NCI-H460 (cell line): ENCODE measurements around the gene HTR5A. TPM values are rescaled to one million over a fixed set of nuclear protein-coding genes. Genes with fewer than 3 reads are reported as not detected.

Experiments
- DNase-seq: peaks from one replicate; pipeline ENCODE4 v3.0.0-alpha.2; 2016; ENCODE audit warnings: low read depth; ENCODE audit errors: extremely low read depth
- total RNA-seq: library from RNA; depleted of rRNA; stranded (reverse); fragments of >200 nt; shearing (Covaris generic); gene quantifications from 2 replicates; pipeline ENCODE4 v1.2.3, GENCODE V29; 2014

The HTR5A gene
- total RNA-seq, 1 experiment from 2014 or later, result not detected

DNA sequence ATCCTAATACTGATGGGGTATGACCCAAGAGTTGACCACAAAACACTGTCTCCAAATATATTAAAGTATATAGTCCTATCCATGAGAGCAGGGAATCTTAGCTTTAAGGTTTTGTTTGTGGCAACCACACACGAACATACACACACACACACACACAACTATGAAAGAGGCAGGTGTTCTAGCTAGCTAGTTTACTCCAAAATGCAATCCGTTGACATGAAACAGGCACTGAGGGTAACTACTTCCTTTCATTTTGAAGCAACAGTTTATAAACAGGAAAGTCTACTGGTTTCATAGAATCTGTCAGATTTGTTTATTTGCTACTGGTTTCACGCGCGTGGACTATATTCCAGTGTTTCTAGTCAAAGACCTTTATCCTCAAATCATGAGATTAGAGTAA, 14.8 kb downstream of the HTR5A start:
- no peak for DNase-seq

GRCh38 chr7:155090684-155091083, 20.6 kb downstream of the HTR5A start:
- no peak for DNase-seq

DNA sequence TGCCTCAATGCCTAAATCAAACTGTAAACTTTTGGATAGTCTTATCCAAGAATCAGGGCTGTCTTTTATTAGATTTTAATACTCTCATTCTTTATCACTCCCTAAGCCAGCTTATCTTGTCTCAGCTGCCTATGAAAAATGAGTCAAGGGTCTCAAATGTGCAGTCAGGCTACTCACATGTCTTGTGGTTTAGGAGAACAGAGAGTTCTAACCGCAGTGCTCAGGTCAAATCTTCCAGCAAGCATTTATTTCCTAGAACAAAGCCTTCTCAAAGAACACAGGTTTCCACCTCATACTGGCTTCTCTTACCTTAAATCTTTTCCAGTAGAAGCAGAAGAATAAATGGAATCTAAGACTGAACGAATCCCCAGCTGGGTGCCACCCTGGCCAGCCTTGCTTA, 23.5 kb downstream of the HTR5A start:
- DNase-seq, result no peak

DNA sequence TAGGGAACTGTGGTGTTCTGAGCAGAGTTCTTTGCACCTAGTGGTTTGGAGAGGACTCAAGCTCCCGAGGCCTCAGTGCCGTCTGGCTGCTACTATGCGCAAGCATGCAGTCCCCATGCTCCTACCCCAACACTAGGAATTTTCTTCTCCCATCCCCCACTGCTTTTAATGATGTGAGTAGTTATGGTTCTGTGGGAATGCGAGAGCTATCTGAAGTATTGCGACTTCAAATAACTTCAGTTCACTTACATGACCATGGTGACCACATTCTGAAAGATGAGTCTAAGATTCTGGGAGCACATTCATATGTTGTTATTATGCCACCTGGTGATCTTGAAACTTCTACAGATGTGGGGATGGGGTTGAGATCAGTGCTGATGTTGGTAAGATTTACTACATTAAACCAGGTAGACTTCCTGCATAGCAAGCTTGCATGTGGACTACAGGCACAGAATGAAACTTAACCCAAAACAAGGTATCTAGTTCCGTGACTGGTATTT, 24.6 kb downstream of the HTR5A start:
- DNase-seq, result no peak

DNA sequence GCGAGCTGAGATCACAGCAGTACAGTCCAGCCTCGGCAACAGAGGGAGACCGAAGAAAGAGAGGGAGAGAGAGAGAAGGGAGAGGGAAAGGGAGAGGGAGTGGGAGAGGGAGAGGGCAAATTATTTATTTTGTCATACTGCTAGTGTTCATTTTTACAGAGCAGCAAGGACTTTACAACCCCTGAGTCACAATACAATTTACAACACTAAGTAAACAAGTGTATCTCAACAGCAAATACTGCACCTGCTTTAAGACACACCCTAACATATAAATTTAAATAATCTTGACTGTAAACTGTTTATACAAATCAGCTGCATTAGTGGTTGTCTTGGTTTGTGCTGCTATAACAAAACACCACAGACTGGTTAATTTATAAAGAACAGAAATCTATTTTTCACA, 27.2 kb downstream of the HTR5A start:
- no peak for DNase-seq

DNA sequence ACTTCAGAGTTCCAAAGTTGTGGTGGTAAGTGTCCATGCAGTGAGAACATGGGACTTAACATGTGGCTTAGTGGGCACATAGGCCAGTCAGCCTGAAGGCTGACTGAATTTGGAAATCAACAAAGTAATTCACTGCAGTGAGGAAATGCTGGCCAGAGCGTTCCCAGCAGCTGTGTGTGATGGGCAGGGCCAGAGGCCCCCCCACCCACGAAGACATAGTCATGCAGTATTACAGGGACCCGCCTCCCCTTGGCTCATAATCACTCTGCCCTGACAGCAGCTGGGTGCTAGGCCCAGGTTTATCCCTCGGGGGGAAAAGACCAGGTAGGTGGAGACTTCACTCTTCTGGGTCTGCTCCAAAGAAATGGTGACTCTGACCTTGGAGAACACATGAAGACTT, 33.7 kb downstream of the HTR5A start:
- no peak for DNase-seq

DNA sequence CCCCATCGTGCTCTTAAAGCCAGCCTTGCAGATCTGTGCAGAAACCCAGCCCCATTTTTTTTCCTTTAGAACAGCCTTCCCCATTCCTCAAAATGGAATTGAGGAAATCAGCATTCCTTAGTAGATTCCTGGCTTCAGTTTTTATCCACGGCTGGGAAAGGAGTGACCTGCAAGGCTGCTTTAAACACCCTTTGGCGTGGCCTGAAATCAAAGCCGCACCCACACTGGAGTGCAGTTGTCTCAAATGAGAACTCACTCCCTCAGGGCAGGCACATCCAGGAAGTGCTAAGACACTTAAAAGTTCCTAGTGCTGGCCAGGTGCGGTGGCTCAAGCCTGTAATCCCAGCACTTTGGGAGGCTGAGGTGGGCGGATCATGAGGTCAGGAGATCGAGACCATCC, 34.8 kb downstream of the HTR5A start:
- no peak for DNase-seq

GRCh38 chr7:155106356-155106755, 36.2 kb downstream of the HTR5A start:
- DNase-seq, result no peak

GRCh38 chr7:155107126-155107525, 37.0 kb downstream of the HTR5A start:
- no peak for DNase-seq

- no peak for DNase-seq
Measured at GRCh38 chr7:155108144-155108901, 38.2 kb downstream of the HTR5A start.

DNA sequence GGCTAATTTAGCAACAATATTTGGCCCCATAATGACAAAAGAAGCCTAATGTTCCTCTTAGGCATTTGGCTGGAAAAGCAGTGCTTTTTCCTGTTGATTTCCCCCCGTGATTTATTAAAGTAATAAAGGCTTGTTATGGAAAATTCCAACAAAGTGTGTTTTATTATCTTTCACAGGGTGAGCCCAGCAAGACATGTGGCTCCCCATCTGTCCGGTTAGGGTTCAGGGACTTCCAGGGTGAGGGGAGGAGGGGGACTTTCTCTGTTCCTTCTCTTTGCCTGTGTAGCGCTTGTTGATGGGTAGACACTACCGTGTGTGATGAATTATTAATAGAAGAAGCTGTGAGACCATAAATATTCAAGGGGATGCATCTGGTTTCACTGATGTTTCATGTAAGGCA, 39.0 kb downstream of the HTR5A start:
- DNase-seq, result no peak

DNA sequence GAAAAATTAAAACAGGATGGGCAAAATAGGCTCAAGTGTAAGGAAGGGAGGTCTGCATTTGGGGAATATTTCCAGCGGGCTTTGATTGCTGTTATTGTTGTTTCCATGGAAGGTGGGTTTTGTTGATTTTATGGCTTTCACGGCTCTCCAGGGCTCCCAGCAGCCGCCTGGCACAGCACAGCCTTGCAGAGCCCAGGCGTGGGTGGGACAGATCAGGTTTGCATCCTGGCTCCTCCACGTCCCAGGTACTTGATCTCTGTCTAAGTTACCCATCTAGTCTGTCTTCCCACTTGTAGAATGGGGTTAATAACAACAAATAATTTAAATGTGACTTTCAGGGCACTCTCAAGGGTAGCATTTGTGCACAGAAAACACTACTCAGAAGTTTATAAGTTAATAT, 45.2 kb downstream of the HTR5A start:
- no peak for DNase-seq

DNA sequence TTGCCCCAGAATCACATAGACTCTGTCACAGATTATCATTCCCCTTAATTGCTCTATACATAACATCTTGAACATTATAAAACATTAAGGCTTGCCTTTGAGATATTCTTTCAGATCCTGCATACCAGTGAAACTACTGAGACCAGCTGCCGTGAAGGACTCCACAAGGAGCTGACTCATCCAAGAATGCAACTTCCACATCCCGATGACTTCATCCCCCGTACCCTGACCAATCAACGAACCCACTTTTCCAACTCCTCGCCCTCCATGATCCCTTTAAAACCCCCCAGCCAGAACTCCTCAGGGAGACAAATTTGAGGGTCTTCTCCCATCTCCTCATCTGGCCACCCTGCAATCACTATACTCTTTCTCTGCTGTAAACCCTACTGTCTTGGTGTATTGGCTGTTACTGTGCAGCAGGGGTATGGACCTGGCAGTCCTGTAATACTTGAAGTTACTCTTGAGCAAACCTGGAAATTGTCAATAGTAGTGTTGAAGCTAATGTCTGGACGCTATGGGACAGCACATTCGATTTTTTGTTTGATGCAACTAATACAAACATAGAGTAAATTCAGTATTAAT, 49.8 kb downstream of the HTR5A start:
- no peak for DNase-seq

DNA sequence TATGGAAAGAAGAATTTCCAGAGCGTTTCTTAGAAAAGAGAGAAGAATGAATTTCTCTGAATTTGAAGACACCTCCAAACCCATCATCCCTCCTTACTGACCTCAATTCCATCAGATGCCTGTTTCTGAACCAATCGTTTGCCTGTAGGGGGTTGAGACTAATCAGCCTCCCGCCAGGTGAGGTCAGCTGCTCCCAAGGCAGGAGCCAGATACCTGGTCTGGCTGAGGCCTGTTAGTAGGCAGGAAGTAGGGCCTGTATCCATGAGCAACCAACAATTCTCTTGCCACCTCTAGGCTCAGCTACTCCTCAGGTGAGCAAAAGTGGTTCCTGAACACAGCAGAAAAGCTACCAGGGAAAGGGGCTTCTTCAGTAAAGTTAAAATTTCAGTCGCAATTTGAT, 50.3 kb downstream of the HTR5A start:
- no peak for DNase-seq

GRCh38 chr7:155122831-155123230, 52.7 kb downstream of the HTR5A start:
- DNase-seq, result no peak

DNA sequence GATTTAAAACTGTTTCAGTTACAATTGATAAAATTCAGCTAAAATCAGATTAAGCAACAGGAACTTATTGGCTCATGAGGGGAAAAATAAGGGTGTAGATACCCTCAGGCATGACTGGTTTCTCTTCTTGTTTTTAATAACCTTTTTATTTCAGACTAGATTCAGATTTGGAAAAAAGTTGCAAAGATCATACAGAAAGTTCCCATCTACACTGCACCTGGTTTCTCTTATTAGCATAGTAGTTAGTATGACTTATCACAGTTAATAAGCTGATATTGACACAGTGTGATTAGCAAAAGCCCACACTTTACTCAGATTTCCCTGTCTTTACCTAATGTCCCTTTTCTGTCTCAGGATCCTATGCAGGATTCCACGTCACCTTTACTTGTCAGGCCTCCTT, 53.3 kb downstream of the HTR5A start:
- no peak for DNase-seq

DNA sequence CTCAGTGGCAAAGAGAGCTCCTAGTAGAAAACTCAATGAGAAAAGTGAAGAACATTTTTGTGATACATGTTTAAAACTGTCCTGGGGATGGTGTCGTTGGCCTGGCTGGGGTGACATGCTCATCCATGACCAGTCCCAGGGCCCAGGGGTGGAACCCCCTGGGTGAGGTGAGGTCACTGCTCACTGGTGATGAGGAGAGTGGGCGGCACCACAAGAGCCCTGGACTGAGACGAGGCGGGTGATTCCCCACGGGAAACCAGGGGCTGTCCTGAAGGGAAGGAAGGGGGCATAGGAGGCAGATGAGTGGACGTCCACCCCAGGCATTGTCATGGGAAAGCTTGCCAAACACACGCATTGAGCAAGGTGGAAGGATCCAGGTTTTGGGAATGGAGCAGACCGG, 54.6 kb downstream of the HTR5A start:
- DNase-seq, result no peak

DNA sequence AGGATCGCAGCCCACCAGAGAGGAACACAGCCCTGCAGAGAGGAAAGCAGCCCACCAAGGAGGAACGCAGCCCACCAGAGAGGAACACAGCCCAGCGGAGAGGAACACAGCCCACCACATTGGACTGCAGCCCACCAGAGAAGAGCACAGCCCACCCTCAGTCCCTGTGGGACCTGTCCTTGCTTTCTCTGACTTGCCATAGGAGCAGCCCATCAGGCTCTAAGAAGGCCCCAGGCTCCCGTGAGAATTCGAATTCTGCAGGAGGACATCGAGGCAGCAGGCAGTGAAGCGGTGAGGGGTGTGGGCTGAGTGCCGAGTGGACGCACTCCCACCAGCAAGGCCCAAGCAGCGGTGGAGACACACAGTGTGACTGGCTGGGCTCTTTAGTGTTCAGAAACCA, 59.1 kb downstream of the HTR5A start:
- no peak for DNase-seq

DNA sequence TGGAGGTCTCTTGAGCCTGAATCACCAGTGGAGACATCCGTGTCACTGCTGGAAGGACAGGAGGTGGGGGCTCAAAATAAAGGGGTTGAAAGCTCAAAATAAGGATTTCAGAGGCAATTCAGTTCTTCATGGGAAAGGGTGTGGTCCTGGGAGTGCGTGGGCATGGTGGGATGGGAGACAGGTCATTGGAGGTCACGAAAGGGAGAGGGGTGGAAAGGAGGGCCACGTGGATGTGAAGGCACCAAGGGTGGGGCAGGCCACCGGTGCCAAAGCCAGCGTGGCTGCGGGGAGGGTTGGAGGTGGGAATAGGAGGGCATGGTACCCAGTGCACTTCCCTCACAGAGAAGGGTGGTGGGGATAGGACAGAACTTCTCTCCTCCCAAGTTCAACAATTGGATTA, 59.7 kb downstream of the HTR5A start:
- no peak for DNase-seq

DNA sequence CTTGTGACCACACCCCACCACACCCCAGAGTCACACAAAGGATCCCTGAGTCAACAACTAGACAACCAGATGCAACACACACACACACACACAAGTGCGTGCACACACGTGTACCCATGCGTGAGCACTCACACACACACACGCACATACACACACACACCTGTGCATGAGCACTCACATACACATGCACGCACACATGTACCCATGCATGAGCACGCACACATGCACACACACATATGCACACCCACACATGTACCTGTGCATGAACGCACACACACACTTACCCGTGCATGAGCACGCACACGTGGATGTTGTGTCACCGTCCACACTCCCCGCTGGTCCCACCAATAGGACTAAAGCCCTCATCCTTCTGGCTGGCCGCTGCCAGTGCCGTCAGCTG, 60.4 kb downstream of the HTR5A start:
- no peak for DNase-seq

- no peak for DNase-seq
Measured at GRCh38 chr7:155131090-155131489, 61.0 kb downstream of the HTR5A start.

DNA sequence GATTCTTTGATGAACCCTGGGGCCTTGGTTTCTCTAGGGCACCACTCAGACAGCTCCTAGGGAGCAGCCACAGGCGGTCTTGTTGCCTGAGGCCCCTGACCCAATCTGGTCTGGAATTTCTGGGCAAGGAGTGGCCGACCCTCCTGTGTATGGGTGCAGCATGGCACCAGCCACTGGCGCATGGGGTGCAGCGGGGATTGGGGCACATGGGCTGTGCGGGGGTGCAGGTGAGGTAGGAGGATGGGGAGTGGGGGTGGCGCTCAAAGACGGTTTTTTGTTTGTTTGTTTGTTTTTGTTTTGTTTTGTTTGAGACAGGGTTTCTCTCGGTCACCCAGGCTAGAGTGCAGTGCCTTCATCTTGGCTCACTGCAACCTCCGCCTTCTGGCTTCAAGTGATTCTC, 62.3 kb downstream of the HTR5A start:
- no peak for DNase-seq
